Measurements from ENCODE around the gene GNPTAB. TPM values are rescaled to one million over a fixed set of nuclear protein-coding genes. Genes with fewer than 3 reads are reported as not detected.

GNPTAB gene
- total and polyA plus RNA-seq, 2 of the 8 experiments (the other 6 are each of a cell fraction or from before 2014, with no cell fraction given) = 21.5 to 51.3 TPM

- no peak overlapping the region for H3K56ac ChIP-seq (replicated peaks; ENCODE audit: insufficient read length, low read depth, low read length)
- no peak overlapping the region for H2BK12ac ChIP-seq (ENCODE audit: low read depth, low read length)
- H3K14ac ChIP-seq (ENCODE audit: insufficient read length) = no peak overlapping the region
- no peak overlapping the region for H4K91ac ChIP-seq (replicated peaks; ENCODE audit: insufficient read length, low read length)
- H3K23ac ChIP-seq (ENCODE audit: insufficient read length) = no peak overlapping the region
- no peak overlapping the region for H3K4ac ChIP-seq (replicated peaks; ENCODE audit: insufficient read length, low read depth, low read length)
- H2AFZ ChIP-seq (ENCODE audit: low read length) = no peak overlapping the region
- H3K36me3 ChIP-seq (ENCODE audit: control insufficient read depth in 2 of 4, insufficient read depth in 4 of 4, low read length in 3 of 4) = no peaks in the 10 kb centered on the region
- H3K27me3 ChIP-seq (replicated peaks in 1 of 4; ENCODE audit: control insufficient read depth in 3 of 4, extremely low read depth in 1 of 4, insufficient read depth in 3 of 4, low read length in 3 of 4) = no peaks in the 10 kb centered on the region
- H4K5ac ChIP-seq (ENCODE audit: insufficient read length, low read depth, low read length) = no peak overlapping the region
- peaks cover 5 to 87% of the 10 kb centered on the region in 2 experiments; a peak in 3 of 4 replicates for H3K79me2 ChIP-seq (ENCODE audit: control insufficient read depth in 1 of 2, insufficient read depth in 2 of 2, low read length in 2 of 2)
- H2BK15ac ChIP-seq (ENCODE audit: low read length) = no peak overlapping the region
- H3K79me1 ChIP-seq (ENCODE audit: low read depth, low read length) = peaks cover 10% of the 10 kb centered on the region
- DNase-seq (ENCODE audit: low read depth in 1 of 2, low spot score in 2 of 2) (no peak), FAIRE-seq (no peak)
- H2BK5ac ChIP-seq (ENCODE audit: low read depth, low read length) = no peak overlapping the region
- CTCF ChIA-PET (ENCODE audit: partially characterized antibody) = interaction anchor here (0.7 to 2.4 kb wide), 3 partner anchors 8 to 18 kb away, joined by 3 to 11 read pairs (median 3); partner anchors contain the start of gene GNPTAB
- H4K20me1 ChIP-seq (replicated peaks in 1 of 2; ENCODE audit: control insufficient read depth in 1 of 2, insufficient read depth in 2 of 2, low read length in 2 of 2) = no peaks in the 10 kb centered on the region
- H2AK5ac ChIP-seq (ENCODE audit: low read depth, low read length) = no peak overlapping the region
- no peak overlapping the region for H4K8ac ChIP-seq (ENCODE audit: extremely low read depth, insufficient read depth, low read length)
- no peak overlapping the region for H3K4me2 ChIP-seq (ENCODE audit: insufficient read depth in 1 of 2, low read depth in 2 of 2, low read length in 2 of 2)
- POLR2A ChIA-PET (ENCODE audit: partially characterized antibody) = interaction anchor here (1.2 kb wide), 1 partner anchor 15 kb away, joined by 5 read pairs; no protein-coding TSS in a partner anchor
- H3K18ac ChIP-seq (ENCODE audit: extremely low read depth, low read length) = no peak overlapping the region
- no peak overlapping the region for H2BK120ac ChIP-seq (replicated peaks; ENCODE audit: low read depth, low read length)
- no peaks in the 10 kb centered on the region for H3K23me2 ChIP-seq (ENCODE audit: low read depth, low read length)
- no peak overlapping the region for H2BK20ac ChIP-seq (ENCODE audit: low read length)
- peaks cover 1 to 6% (median 2%) of the 10 kb centered on the region in 4 experiments; a peak in 2 of 7 replicates for H3K4me1 ChIP-seq (replicated peaks in 1 of 4; ENCODE audit: control insufficient read depth in 3 of 4, insufficient read depth in 4 of 4, low read length in 3 of 4)
- no peak overlapping the region for H3K4me3 ChIP-seq (ENCODE audit: extremely low read depth in 1 of 4, insufficient read depth in 2 of 4, low read depth in 3 of 4, low read length in 4 of 4)
- H3K27ac ChIP-seq (ENCODE audit: low read depth, low read length) = no peak overlapping the region
- no peaks in the 10 kb centered on the region for H3K9me3 ChIP-seq (ENCODE audit: insufficient read depth in 2 of 2, low read depth in 1 of 2, low read length in 1 of 2)
- 92% methylated on average over 2 of the region's 2 CpGs; no CpG with 5 or more reads in 1 of the 2 experiments for WGBS, 2 experiments (ENCODE audit: extremely low coverage in 1 of 2, insufficient coverage in 1 of 2, insufficient read length in 1 of 2, insufficient replicate concordance in 2 of 2, low coverage in 1 of 2, low lambda C conversion rate in 2 of 2, missing lambda C conversion rate in 1 of 2)
- no peak overlapping the region for H3K9ac ChIP-seq (replicated peaks in 1 of 4; ENCODE audit: extremely low read depth in 1 of 4, low read depth in 3 of 4, low read length in 3 of 4)
- TF ChIP-seq SP1 (IDR thresholded peaks at IDR 0.05; ENCODE audit: low read depth, low read length) (no peak), EP300 (IDR thresholded peaks at IDR 0.05; ENCODE audit: borderline replicate concordance in 1 of 2, low read depth in 2 of 2, low read length in 2 of 2) (no peak), SRF (IDR thresholded peaks at IDR 0.05; ENCODE audit: low read depth, low read length) (no peak), KDM5A (IDR thresholded peaks at IDR 0.05; ENCODE audit: low read length) (no peak), ASH2L (IDR thresholded peaks at IDR 0.05; ENCODE audit: low read length) (no peak), TAF7 (optimal IDR thresholded peaks at IDR 0.05; ENCODE audit: borderline replicate concordance, low read depth, low read length) (no peak), PHF8 (conservative IDR thresholded peaks at IDR 0.05; ENCODE audit: low read depth, low read length) (no peak), SIX5 (IDR thresholded peaks at IDR 0.05; ENCODE audit: low read depth, low read length) (no peak), JUND (IDR thresholded peaks at IDR 0.05; ENCODE audit: low read length) (no peak), RNF2 (IDR thresholded peaks at IDR 0.05; ENCODE audit: borderline replicate concordance, low read depth, low read length, missing control alignments, poor library complexity, severe bottlenecking) (no peak), NRF1 (IDR thresholded peaks at IDR 0.05; ENCODE audit: low read depth, low read length) (no peak), MAFK (IDR thresholded peaks at IDR 0.05; ENCODE audit: low read depth, low read length) (no peak), RBBP5 (IDR thresholded peaks at IDR 0.05; ENCODE audit: borderline replicate concordance, low read depth, low read length) (no peak)
These were observed 17.6 kb downstream of the GNPTAB start for GRCh38 chr12:101813117-101813516.
